Endothelial cell of hepatic sinusoid (primary cell): ENCODE measurements around the gene CFAP70.
"Not testable (repeated sequence)": the region's sequence is repeated elsewhere in the genome, so short reads cannot be mapped to it uniquely, and the experiment has no call there.

ENCODE experiments used
- in situ Hi-C: cut with HindIII; loops from 2 replicates; pipeline ENCODE4 v1.10.0; 2017; ENCODE audit warnings: low sequenced_read_pairs

CFAP70 gene

DNA sequence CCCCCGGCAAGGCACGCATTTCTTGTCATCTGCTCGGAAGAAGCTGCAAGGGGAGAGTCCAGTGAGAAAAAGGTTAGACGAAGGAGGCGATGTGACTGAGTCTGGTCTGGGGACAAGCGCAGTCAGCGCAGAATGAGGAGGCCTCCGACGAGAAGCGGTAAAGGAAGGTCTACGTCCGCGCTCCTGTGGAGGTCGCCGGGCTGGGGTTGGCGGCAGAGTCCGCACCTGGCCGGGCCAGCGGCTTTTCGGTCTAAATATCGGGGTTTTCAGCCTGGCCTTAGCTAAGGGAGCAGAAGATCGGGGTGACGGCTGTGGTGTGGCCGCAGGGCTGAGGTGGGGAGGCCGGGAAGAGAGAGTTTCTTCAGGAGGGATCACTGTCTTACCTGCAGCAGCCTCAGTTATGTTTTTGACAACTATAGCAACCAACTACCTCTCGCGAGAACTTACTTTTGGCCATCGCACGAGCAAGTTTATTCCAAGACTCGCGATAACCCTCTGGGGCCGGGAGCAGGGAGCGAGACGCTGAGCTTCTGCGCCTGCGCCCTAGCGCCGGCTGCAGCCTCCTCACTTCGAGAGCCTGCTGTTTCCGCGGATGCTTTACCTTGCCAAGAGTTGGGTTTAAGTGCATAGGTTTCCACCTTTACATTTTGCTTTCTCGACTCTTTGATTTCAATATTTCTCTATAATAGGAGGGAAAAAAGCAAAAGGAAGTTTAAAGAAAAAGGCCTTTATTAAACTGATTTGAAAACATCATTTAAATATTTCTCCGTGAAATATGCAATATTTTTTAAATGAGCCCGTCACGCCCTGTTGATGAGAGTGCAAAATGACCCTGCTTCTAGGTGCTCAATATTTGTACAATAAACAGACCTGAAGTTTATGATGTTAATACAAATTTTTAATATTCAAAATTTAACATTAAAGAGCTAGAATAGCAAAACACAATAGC lies at the start of gene CFAP70:
Gene CFAP70, minus strand, starts transcription at position 534 of the 949 bp plus-strand sequence. CDS start 4,068 bp downstream, outside the sequence.
- in situ Hi-C loops: loop anchor here (5.0 kb wide), 1 partner anchor 86 kb away; no protein-coding TSS in a partner anchor

- in situ Hi-C loops: no loop called here
Measured at GRCh38 chr10:73408061-73408460, 49.4 kb upstream of the CFAP70 start.

- in situ Hi-C loops: no loop called here
Measured at GRCh38 chr10:73407495-73407894, 48.8 kb upstream of the CFAP70 start.

- in situ Hi-C loops: no loop called here
Measured at GRCh38 chr10:73406846-73407245, 48.2 kb upstream of the CFAP70 start.

- in situ Hi-C loops: no loop called here
Measured at GRCh38 chr10:73405556-73405955, 46.9 kb upstream of the CFAP70 start.

- in situ Hi-C loops: no loop called here
Measured at GRCh38 chr10:73404690-73405089, 46.0 kb upstream of the CFAP70 start.

- in situ Hi-C loops: no loop called here
Measured at GRCh38 chr10:73401636-73402035, 43.0 kb upstream of the CFAP70 start.

GRCh38 chr10:73399063-73399462 lies 40.4 kb upstream of the CFAP70 start:
- in situ Hi-C loops: no loop called here

GRCh38 chr10:73398024-73398423 lies 39.4 kb upstream of the CFAP70 start:
- in situ Hi-C loops: no loop called here

DNA sequence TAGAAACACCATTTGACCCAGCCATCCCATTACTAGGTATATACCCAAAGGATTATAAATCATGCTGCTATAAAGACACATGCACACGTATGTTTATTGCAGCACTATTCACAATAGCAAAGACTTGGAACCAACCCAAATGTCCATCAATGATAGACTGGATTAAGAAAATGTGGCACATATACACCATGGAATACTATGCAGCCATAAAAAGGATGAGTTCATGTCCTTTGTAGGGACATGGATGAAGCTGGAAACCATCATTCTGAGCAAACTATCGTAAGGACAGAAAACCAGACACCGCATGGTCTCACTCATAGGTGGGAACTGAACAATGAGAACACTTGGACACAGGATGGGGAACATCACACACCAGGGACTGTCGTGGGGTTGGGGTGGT lies 35.7 kb upstream of the CFAP70 start:
- in situ Hi-C loops: not testable (repeated sequence)

DNA sequence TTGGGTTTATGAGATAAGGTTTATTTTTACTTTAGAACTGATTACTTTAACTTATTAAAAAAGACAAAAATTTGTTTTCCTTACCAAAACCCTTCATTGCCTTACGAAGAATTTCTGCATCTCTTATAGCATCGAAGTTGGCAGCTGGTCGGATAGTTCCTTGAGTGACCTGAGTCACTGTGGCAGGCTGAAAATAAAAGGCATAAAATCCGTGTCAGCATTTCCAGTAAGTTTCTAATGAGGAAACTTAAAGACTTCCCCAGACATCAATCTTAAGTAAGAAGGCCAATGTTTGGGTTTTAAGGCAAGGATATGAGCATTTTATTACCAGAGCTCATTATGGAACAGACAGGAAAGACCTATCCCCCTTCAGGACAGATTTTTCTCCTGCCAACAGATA lies 29.6 kb upstream of the CFAP70 start:
- in situ Hi-C loops: no loop called here

DNA sequence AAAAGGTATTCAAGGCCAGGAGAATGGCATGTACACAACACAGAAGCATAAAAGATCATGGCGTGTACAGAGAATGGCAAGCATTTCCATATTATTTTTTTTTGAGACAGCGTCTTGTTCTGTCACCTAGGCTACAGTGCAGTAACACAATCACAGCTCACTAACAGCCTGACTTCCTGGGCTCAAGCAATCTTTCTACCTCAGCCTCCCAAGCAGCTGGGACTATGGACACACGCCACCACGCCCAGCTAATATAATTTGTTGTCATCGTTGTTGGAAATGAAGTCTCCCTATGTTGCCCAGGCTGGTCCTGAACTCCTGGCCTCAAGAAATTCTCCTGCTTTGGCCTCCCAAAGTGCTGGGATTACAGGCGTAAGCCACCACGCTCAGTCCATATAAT lies 27.9 kb upstream of the CFAP70 start:
- in situ Hi-C loops: no loop called here

DNA sequence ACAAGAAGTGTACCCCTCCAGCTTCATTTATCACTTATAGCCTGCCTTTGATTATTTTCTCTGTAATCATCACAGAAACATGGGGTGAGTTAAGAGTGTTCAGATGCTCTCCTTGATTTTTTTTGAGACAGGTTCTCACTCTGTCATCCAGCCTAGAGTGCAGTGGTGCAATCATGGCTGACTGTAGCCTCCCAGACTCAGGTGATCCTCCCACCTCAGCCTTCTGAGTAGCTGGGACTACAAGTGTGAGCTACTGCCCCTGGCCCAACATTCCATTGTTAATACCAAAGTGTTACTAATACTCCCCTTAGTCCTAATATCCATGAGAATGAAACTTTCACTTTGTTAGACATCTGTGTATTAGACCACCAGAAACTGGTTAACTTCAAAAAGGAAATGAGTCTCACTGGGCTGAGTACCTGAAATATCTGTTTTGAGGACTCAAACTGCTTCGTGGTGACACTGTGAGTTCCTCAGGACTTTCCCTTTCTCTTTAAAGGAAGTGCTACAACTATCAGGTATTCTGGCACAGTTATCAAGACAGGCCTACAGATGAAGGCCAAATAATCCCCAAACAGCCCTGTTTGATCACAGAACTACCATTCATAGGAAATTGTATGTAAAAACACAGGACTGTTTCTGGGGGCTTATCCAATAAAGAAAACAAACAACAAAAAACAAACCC lies 20.5 kb upstream of the CFAP70 start:
- in situ Hi-C loops: no loop called here

DNA sequence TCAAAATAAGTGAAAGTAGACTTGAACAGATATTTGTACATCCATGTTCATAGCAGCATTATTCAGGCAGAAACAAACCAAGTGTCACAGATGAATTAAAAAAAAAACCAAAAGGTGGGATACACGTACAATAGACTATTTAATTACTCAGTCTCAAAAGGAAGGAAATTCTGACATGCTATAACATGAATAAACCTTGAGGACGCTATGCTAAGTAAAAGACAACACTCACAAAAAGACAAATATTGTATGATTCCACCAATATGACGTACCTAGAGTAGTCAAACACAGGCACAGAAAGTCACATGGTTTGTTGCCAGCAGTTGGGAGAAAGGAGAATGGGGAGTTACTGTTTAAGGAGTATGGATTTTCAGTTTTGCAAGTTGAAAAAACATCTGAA lies 18.0 kb upstream of the CFAP70 start:
- in situ Hi-C loops: no loop called here

- in situ Hi-C loops: no loop called here
Measured at GRCh38 chr10:73368238-73368637, 9.6 kb upstream of the CFAP70 start.

DNA sequence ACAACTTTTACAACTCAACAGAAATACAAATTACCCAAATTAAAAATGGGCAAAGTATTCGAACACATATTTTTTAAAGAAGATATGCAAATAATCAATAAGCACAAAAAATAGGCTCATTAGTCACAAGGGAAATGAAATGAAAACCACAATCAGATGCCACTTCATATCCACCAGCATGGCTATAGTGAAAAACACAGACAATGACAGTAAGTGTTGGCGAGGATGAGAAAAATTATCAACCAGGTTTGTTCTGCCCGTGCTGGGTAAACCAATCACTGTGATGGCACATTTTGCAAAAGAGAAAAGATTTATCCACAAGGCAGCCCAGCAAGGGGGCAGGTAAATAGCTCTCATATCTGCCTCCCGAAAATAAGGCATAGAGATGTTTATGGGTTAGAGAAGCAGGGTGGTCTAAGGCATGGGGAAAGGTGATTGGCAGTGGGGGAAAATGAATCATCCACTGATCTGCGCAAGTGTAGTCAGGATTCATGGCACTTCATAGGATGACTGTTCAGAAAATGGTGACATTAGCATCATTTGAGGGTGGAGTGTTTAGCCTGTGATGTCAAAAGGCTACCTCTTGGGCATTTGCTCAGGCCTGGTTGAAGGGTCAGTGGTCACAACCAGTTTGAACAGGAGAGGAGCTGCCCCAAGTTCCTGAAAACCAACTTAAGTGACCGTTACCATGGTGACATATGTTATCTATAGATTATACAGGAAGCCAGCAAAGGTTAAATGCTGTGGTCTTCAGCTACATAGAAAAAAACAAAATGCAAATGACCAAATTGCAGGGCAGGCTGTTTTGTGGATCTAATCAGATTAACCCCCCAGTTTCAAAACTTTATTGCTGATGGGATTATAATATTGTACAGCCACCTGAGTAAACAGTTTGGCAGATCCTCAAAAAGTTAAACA lies 8.0 kb upstream of the CFAP70 start:
- in situ Hi-C loops: no loop called here

DNA sequence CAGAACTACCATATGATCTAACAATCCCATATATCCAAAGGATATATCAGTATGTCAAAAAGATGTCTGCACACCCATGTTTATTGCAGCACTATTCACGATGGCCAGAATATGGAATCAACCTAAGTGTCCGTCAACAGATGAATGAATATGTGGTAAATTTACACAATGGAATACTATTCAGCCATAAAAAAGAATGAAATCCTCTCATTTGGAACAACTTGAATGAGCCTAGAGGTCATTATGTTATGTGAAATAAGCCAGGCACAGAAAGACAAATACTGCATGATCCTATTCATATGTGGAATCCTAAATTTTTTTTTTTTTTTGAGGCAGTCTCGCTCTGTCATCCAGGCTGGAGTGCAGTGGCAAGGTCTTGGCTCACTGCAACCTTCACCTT lies 6.3 kb upstream of the CFAP70 start:
- in situ Hi-C loops: no loop called here

DNA sequence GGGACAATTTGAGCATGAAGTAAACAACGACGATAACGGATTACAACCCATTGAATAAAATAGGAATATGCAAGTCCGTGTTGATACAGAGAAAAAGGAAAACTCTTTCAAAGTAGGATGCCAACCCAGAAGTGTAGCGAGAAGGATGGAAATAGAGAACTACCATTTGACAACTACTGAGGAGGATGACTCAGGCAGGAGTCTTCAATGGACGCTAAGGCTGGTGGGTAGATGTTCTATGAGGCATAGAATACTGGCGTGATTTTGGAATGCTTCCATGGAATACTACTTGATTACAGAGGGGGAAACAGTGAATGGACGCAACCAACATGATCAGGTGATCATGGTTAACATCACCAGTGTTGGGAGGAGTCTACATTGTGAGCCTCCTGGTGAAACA lies 828 bp upstream of the CFAP70 start:
- in situ Hi-C loops: loop anchor here (5.0 kb wide), 1 partner anchor 87 kb away; no protein-coding TSS in a partner anchor

- in situ Hi-C loops: loop anchor here (5.0 kb wide), 1 partner anchor 86 kb away; no protein-coding TSS in a partner anchor
Measured at GRCh38 chr10:73357821-73358220, 843 bp downstream of the CFAP70 start.

GRCh38 chr10:73357166-73357565 lies 1.5 kb downstream of the CFAP70 start:
- in situ Hi-C loops: loop anchor here (5.0 kb wide), 1 partner anchor 85 kb away; no protein-coding TSS in a partner anchor

GRCh38 chr10:73344269-73344668 lies 14.4 kb downstream of the CFAP70 start:
- in situ Hi-C loops: no loop called here
